Measurements from ENCODE around the gene UBE2V1. TPM values are rescaled to one million over a fixed set of nuclear protein-coding genes. Genes with fewer than 3 reads are reported as not detected.

UBE2V1 gene
- polyA plus RNA-seq, 1 experiment = 171 TPM

DNA sequence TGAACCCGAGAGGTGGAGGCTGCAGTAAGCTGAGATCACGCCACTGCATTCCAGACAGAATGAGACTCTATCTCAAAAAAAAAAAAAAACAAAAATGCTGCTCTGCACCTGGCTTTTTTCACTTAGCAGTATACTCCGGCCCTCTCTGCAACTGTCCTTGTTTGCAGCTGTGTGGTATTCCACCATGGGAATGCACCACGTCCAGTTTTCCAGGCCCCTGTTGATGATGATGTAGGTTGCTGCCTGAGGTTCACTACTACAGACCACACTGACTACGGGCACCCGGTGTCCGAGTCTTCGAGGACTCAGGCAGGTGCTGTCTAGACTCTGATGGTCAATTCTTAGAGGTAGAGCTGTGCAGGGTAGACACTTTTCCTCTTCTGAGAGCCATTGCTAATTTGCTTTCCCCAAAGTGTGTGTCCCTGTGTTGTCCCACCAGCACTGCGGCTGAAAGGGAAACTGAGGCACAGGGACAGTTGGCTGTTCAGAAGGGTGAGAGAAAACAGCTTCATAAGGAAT is 56.5 kb downstream of the UBE2V1 start:
- no peak for DNase-seq (ENCODE audit: low read depth, low spot score)
- no peak overlapping the region for H3K4me3 ChIP-seq (ENCODE audit: low read depth, low read length)
- H3K9me3 ChIP-seq (ENCODE audit: control insufficient read depth, insufficient read depth, low read length) = no peaks in the 10 kb centered on the region
- TF ChIP-seq CTCF (IDR thresholded peaks at IDR 0.05; ENCODE audit: low read depth, low read length) = no peak
- no peak overlapping the region for H3K27ac ChIP-seq (ENCODE audit: low read depth, low read length)
- H3K27me3 ChIP-seq (ENCODE audit: control insufficient read depth, insufficient read depth, low read length) = no peaks in the 10 kb centered on the region
- CTCF ChIA-PET = interaction anchor here (1.2 kb wide), 1 partner anchor 14 kb away, joined by 3 read pairs; no protein-coding TSS in a partner anchor
- POLR2A ChIA-PET = no interaction called here

GRCh38 chr20:50055524-50056083 is 57.3 kb downstream of the UBE2V1 start:
- Histone ChIP-seq H3K9me3 (ENCODE audit: control insufficient read depth, insufficient read depth, low read length) (no peaks in the 10 kb centered on the region), H3K4me3 (ENCODE audit: low read depth, low read length) (no peak overlapping the region), H3K27me3 (ENCODE audit: control insufficient read depth, insufficient read depth, low read length) (no peaks in the 10 kb centered on the region), H3K27ac (ENCODE audit: low read depth, low read length) (no peak overlapping the region)
- POLR2A ChIA-PET = interaction anchor here (0.7 to 1.1 kb wide), 3 partner anchors 16 to 73 kb away, joined by 3 to 4 read pairs (median 3); partner anchors contain the start of gene SNAI1
- CTCF ChIA-PET = interaction anchor here (1.2 kb wide), 1 partner anchor 15 kb away, joined by 3 read pairs; no protein-coding TSS in a partner anchor
- no peak for TF ChIP-seq CTCF (IDR thresholded peaks at IDR 0.05; ENCODE audit: low read depth, low read length)
- no peak for DNase-seq (ENCODE audit: low read depth, low spot score)

- CTCF ChIA-PET = interaction anchor here (1.1 kb wide), 1 partner anchor 16 kb away, joined by 5 read pairs; no protein-coding TSS in a partner anchor
- no peaks in the 10 kb centered on the region for H3K27me3 ChIP-seq (ENCODE audit: control insufficient read depth, insufficient read depth, low read length)
These were observed 58.1 kb downstream of the UBE2V1 start for GRCh38 chr20:50054626-50055511.

GRCh38 chr20:50054231-50054547 is 58.8 kb downstream of the UBE2V1 start:
- DNase-seq (ENCODE audit: low read depth, low spot score) = no peak
- no peak for TF ChIP-seq CTCF (IDR thresholded peaks at IDR 0.05; ENCODE audit: low read depth, low read length)
- H3K27ac ChIP-seq (ENCODE audit: low read depth, low read length) = no peak overlapping the region
- H3K4me3 ChIP-seq (ENCODE audit: low read depth, low read length) = no peak overlapping the region
- no peaks in the 10 kb centered on the region for H3K27me3 ChIP-seq (ENCODE audit: control insufficient read depth, insufficient read depth, low read length)
- no peaks in the 10 kb centered on the region for H3K9me3 ChIP-seq (ENCODE audit: control insufficient read depth, insufficient read depth, low read length)
- CTCF ChIA-PET = interaction anchor here (1.1 kb wide), 1 partner anchor 17 kb away, joined by 5 read pairs; no protein-coding TSS in a partner anchor
- POLR2A ChIA-PET = no interaction called here

More at GRCh38 chr20:50054626-50055511, 58.1 kb downstream of the UBE2V1 start:
- Histone ChIP-seq H3K27ac (ENCODE audit: low read depth, low read length) (no peak overlapping the region), H3K9me3 (ENCODE audit: control insufficient read depth, insufficient read depth, low read length) (no peaks in the 10 kb centered on the region), H3K4me3 (ENCODE audit: low read depth, low read length) (no peak overlapping the region)
- POLR2A ChIA-PET = interaction anchor here (0.6 to 1.1 kb wide), 4 partner anchors 17 to 190 kb away, joined by 3 to 4 read pairs (median 3); partner anchors contain the start of gene SNAI1
- no peak for DNase-seq (ENCODE audit: low read depth, low spot score)
- TF ChIP-seq CTCF (IDR thresholded peaks at IDR 0.05; ENCODE audit: low read depth, low read length) = no peak
